Brain microvascular endothelial cell (primary cell): ENCODE measurements around the gene SDHAF3.

ENCODE experiments used
- DNase-seq: peaks from one replicate; pipeline ENCODE4 v3.0.0-alpha.2; 2020
- H3K27ac ChIP-seq: fragments of 250-450 bp; sonication (Bioruptor Pico); 2 replicates; pipeline ENCODE4 v1.5.1; 2020; ENCODE audit warnings: mild to moderate bottlenecking, moderate library complexity
- H3K27me3 ChIP-seq: fragments of 250-450 bp; sonication (Bioruptor Pico); replicated peaks from 2 replicates; pipeline ENCODE4 v1.5.1; 2020; ENCODE audit warnings: mild to moderate bottlenecking
- H3K36me3 ChIP-seq: fragments of 250-450 bp; sonication (Bioruptor Pico); replicated peaks from 2 replicates; pipeline ENCODE4 v1.5.1; 2020; ENCODE audit warnings: mild to moderate bottlenecking
- H3K4me3 ChIP-seq: 2 replicates; pipeline ENCODE4 v1.5.1; 2011; ENCODE audit warnings: low read depth, mild to moderate bottlenecking, control low read depth, low read length, moderate library complexity
- in situ Hi-C: cut with HindIII; loops from 2 replicates; pipeline ENCODE4 v1.10.0; 2017; ENCODE audit warnings: low sequenced_read_pairs, low pct_ligation_motif_present
- TF ChIP-seq, protein P1 (sequence below): IDR thresholded peaks from 2 replicates; pipeline ENCODE4 v1.5.1; 2011; ENCODE audit warnings: low read depth, mild to moderate bottlenecking, moderate library complexity, low read length, control low read depth, inconsistent platforms; ENCODE audit errors: missing control alignments

SDHAF3 gene

DNA sequence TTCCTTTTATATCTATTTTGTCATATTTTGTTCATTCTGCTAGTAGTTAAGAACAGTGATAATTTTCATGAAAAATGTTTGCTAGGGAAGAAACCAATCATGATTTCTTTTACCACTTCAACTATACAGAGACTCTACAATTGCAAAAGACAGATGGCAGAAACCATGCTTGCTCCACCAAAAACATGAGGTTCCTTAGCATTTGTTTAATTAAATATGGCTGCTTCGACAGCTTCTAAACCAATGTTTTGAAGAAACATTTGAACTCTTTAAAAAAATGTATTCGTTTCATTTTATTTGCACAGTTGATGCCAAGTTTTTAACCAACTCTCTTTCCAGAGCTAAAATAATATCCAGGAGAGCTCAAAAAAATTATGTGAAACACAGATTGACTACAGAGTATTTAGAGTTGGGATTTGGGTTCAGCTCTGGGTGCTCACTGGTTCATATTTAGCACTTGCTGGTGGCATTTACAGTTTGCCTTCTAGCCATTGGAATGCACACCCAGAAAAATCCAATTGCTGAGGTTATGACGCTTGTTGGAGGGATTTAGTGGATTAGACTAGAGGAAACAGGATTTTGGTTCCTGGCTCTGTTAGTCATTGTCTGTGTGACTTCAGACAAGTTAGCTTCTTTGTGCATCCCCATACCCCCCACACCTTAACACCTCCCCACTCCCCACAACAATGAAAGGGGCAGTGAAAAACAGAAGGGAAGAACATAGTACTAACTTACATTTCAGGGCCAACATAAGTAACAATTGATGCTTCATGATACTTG is 35.8 kb upstream of the SDHAF3 start:
- Histone ChIP-seq H3K27ac (no peak overlapping the region), H3K4me3 (no peak overlapping the region), H3K36me3 (no peaks in the 10 kb centered on the region), H3K27me3 (no peaks in the 10 kb centered on the region)
- no peak for DNase-seq
- in situ Hi-C loops = no loop called here
- TF ChIP-seq, protein P1, sequence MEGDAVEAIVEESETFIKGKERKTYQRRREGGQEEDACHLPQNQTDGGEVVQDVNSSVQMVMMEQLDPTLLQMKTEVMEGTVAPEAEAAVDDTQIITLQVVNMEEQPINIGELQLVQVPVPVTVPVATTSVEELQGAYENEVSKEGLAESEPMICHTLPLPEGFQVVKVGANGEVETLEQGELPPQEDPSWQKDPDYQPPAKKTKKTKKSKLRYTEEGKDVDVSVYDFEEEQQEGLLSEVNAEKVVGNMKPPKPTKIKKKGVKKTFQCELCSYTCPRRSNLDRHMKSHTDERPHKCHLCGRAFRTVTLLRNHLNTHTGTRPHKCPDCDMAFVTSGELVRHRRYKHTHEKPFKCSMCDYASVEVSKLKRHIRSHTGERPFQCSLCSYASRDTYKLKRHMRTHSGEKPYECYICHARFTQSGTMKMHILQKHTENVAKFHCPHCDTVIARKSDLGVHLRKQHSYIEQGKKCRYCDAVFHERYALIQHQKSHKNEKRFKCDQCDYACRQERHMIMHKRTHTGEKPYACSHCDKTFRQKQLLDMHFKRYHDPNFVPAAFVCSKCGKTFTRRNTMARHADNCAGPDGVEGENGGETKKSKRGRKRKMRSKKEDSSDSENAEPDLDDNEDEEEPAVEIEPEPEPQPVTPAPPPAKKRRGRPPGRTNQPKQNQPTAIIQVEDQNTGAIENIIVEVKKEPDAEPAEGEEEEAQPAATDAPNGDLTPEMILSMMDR = no peak

DNA sequence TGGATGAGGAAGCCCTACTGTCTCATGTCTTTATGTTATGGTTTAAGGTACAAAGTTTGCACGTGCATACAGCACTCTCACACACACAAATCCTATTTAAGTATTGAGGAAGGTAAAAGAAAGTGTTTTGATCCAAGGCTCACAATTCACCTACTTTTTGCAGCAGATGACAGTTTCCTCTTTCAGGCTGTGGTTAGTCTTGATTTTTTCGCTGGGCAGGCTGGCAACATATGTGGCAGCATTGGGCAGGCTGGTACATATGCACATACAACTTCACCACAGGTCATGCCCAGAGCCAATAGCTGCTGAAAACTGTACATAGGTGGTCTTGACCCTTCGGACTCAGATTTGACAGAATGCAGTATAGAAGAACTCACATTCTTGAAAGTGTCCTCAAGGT is 29.1 kb upstream of the SDHAF3 start:
- no peaks in the 10 kb centered on the region for H3K27me3 ChIP-seq
- no peak for DNase-seq
- in situ Hi-C loops = no loop called here
- H3K27ac ChIP-seq = no peak overlapping the region
- H3K36me3 ChIP-seq = no peaks in the 10 kb centered on the region
- no peak overlapping the region for H3K4me3 ChIP-seq
- TF ChIP-seq, protein P1 = no peak

DNA sequence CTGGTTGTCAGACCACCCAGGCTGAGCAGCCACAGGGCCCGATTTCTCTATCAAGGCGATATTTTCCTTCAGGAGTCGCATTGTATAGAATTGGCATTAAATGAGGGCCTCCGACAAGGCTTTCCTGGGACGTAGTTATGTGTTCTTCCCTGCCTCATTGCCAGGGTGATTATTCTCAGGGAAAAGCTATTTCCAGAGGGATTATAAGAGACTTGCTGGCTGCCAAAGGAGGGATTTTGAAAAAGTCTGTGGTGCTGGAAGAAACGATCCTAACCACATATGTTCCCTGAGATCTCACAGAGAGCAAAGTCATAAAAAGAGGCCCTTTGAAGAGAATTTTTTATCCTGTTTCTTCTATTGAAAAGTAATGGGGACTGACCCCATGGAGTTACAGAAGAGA is 27.7 kb upstream of the SDHAF3 start:
- no peaks in the 10 kb centered on the region for H3K36me3 ChIP-seq
- H3K27ac ChIP-seq = no peak overlapping the region
- TF ChIP-seq, protein P1 = no peak
- no peaks in the 10 kb centered on the region for H3K27me3 ChIP-seq
- H3K4me3 ChIP-seq = no peak overlapping the region
- DNase-seq = no peak
- in situ Hi-C loops = no loop called here

DNA sequence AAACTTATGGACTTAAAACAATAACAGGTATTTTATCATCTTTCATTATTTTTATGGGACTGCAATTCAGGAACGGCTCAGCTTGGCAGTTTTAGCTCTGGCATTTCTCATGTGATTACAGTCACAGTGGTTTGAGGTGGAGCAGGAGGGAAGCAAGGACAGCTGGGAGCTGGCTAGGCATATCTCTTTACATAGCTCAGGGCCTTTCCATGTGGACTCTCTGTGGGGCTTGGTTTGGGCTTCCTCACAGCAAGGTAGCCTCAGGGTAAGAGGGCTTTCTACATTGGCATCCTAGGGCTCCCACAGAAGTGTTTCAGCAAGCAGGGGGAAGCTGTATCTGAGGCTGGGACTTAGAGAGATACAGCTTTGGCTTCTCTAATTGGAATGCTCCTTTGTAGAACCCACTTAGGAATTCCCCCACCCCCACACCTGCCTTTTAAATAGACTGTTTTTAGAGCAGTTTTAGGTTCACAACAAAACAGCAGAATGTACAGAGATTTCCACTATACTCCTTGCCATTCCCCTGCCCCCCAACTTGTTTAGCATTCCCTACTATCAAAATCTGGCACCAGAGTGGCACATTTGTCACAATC is 26.6 kb upstream of the SDHAF3 start:
- in situ Hi-C loops = no loop called here
- TF ChIP-seq, protein P1 = no peak
- Histone ChIP-seq H3K4me3 (no peak overlapping the region), H3K36me3 (no peaks in the 10 kb centered on the region), H3K27ac (no peak overlapping the region), H3K27me3 (no peaks in the 10 kb centered on the region)
- DNase-seq = no peak

DNA sequence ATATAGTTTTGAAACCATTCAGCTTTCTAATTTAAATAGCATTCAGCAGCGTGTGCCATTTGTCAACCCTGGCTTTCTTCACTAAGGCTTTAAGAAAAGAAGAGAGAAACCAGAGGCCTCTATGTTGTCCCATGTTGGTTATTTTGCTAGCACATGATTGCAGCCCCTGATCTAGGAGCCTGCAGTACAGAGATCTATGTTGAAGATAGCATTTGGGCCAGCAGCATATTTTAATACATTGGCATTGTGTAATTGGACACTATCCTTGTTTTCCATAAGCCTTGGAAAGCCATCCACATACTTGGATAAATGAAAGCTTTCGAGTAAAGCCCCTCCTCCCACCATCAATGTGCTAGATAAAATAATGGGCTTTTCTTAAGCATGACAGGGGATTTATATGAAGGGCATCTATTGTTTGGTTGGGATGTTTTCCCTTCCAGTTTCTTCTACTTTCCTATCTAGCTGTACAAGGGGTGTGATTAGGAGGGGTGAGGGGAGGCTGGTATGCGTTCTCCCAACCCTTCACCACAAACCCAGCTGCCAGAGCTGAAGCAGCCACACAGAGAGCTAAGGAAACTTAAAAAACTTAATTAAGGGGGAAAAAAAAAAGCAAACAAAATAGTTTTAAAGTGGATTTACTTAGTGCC is 23.1 kb upstream of the SDHAF3 start:
- H3K27me3 ChIP-seq = no peaks in the 10 kb centered on the region
- no peaks in the 10 kb centered on the region for H3K36me3 ChIP-seq
- no peak overlapping the region for H3K27ac ChIP-seq
- no peak overlapping the region for H3K4me3 ChIP-seq
- in situ Hi-C loops = no loop called here
- TF ChIP-seq, protein P1 = no peak
- no peak for DNase-seq
